GM23338 (cell line): ENCODE results near the gene APCDD1L. TPM values are rescaled to one million over a fixed set of nuclear protein-coding genes. Genes with fewer than 3 reads are reported as not detected.

Experiments used
- ATAC-seq: fragments of 200-7000 bp; cut with Tn5 transposase; 3 replicates; pipeline ENCODE4 v1.9.1; 2020
- DNase-seq: peaks from one replicate; pipeline ENCODE4 v3.0.0-alpha.2; 2015; ENCODE audit warnings: low spot score
- H2AFZ ChIP-seq: fragments of 200-600 bp; sonication (generic); 2 replicates; pipeline ENCODE4 v1.8.0; 2016; ENCODE audit warnings: antibody characterized with exemption, mild to moderate bottlenecking, moderate library complexity
- H3F3A ChIP-seq: fragments of 200-600 bp; sonication (generic); replicated peaks from 2 replicates; pipeline ENCODE4 v1.8.0; 2017; ENCODE audit warnings: antibody characterized with exemption, mixed run types, low read depth
- H3K27ac ChIP-seq: fragments of 200-600 bp; sonication (generic); 2 replicates; pipeline ENCODE4 v1.6.1; 2016; ENCODE audit warnings: low read depth
- H3K27me3 ChIP-seq: fragments of 200-600 bp; sonication (generic); 2 replicates; pipeline ENCODE4 v1.8.0; 2016; ENCODE audit warnings: mild to moderate bottlenecking, mixed run types, moderate library complexity; ENCODE audit not compliant: insufficient read depth
- H3K36me3 ChIP-seq: fragments of 200-600 bp; sonication (generic); 2 replicates; pipeline ENCODE4 v1.8.0; 2016; ENCODE audit warnings: mild to moderate bottlenecking; ENCODE audit not compliant: insufficient read depth
- H3K4me1 ChIP-seq: fragments of 200-600 bp; sonication (generic); 2 replicates; pipeline ENCODE4 v1.8.0; 2016; ENCODE audit warnings: mild to moderate bottlenecking, moderate library complexity; ENCODE audit not compliant: insufficient read depth
- H3K4me2 ChIP-seq: fragments of 200-600 bp; sonication (generic); 2 replicates; pipeline ENCODE4 v1.7.1; 2017; ENCODE audit warnings: mixed run types
- H3K4me3 ChIP-seq: fragments of 200-600 bp; sonication (generic); 2 replicates; pipeline ENCODE4 v1.6.1; 2016; ENCODE audit warnings: mixed run types
- H3K79me2 ChIP-seq: fragments of 200-600 bp; sonication (generic); replicated peaks from 2 replicates; pipeline ENCODE4 v1.8.0; 2017; ENCODE audit warnings: mild to moderate bottlenecking; ENCODE audit not compliant: insufficient read depth
- H3K9me2 ChIP-seq: fragments of 200-600 bp; sonication (generic); 2 replicates; pipeline ENCODE4 v1.8.0; 2017; ENCODE audit not compliant: insufficient read depth
- H4K20me1 ChIP-seq: fragments of 200-600 bp; sonication (generic); replicated peaks from 2 replicates; pipeline ENCODE4 v1.8.0; 2017; ENCODE audit warnings: mild to moderate bottlenecking; ENCODE audit not compliant: insufficient read depth
- H3K27ac Mint-ChIP-seq: 2 replicates; pipeline ENCODE4 v1.8.0; 2020; ENCODE audit warnings: inconsistent platforms, mild to moderate bottlenecking, moderate library complexity, mixed read lengths
- H3K27me3 Mint-ChIP-seq: 3 replicates; pipeline ENCODE4 v1.8.0; 2022; ENCODE audit warnings: low read depth, mild to moderate bottlenecking, moderate library complexity, mixed read lengths, inconsistent platforms; ENCODE audit not compliant: insufficient read depth, poor library complexity
- H3K36me3 Mint-ChIP-seq: 3 replicates; pipeline ENCODE4 v1.8.0; 2021; ENCODE audit warnings: low read depth, mild to moderate bottlenecking, inconsistent platforms, moderate library complexity, mixed read lengths
- H3K4me1 Mint-ChIP-seq: 3 replicates; pipeline ENCODE4 v1.8.0; 2020; ENCODE audit warnings: mild to moderate bottlenecking, inconsistent platforms, mixed read lengths
- H3K4me3 Mint-ChIP-seq: 3 replicates; pipeline ENCODE4 v1.8.0; 2021; ENCODE audit warnings: moderate library complexity, mild to moderate bottlenecking, inconsistent platforms, mixed read lengths
- H3K9me3 Mint-ChIP-seq: 3 replicates; pipeline ENCODE4 v1.8.0; 2020; ENCODE audit warnings: moderate library complexity, mild to moderate bottlenecking, inconsistent platforms, mixed read lengths
- CREB1 ChIP-seq: fragments of 250-450 bp; sonication (Bioruptor Pico); IDR thresholded peaks from 2 replicates; pipeline ENCODE4 v1.5.0; 2020; ENCODE audit warnings: low read depth, mild to moderate bottlenecking, moderate library complexity
- EZH2phosphoT487 ChIP-seq: fragments of 200-600 bp; sonication (generic); IDR thresholded peaks from one replicate; pipeline ENCODE4 v1.8.1; 2018; ENCODE audit warnings: antibody characterized with exemption; ENCODE audit not compliant: unreplicated experiment
- JUNB ChIP-seq: IDR thresholded peaks from one replicate; pipeline ENCODE4 v1.6.1; 2016; ENCODE audit warnings: antibody characterized with exemption; ENCODE audit not compliant: unreplicated experiment
- NANOG ChIP-seq: IDR thresholded peaks from 2 replicates; pipeline ENCODE4 v1.6.1; 2016; ENCODE audit warnings: antibody characterized with exemption, borderline replicate concordance
- POLR2AphosphoS5 ChIP-seq: IDR thresholded peaks from 2 replicates; pipeline ENCODE4 v1.6.1; 2016; ENCODE audit warnings: antibody characterized with exemption, low read depth
- ZNF331 ChIP-seq: fragments of 250-450 bp; sonication (Bioruptor Pico); IDR thresholded peaks from 2 replicates; pipeline ENCODE4 v1.5.0; 2020; ENCODE audit warnings: low read depth, mild to moderate bottlenecking, moderate library complexity
- polyA plus RNA-seq: library from polyadenylated mRNA; unstranded; fragments of >200 nt; fragmentation: Nextera tagmentation; extraction: Ambion mirVana; gene quantifications from 2 replicates; pipeline ENCODE4 v1.2.1, GENCODE V29; 2016
- total RNA-seq: library from RNA; depleted of rRNA; stranded (reverse); fragments of >200 nt; shearing (Covaris generic); gene quantifications from 2 replicates; pipeline ENCODE4 v1.2.3, GENCODE V29; 2014
- TF ChIP-seq, protein P1 (sequence below): IDR thresholded peaks from one replicate; pipeline ENCODE4 v1.6.1; 2018; ENCODE audit warnings: antibody characterized with exemption; ENCODE audit not compliant: unreplicated experiment

Gene APCDD1L
- total and polyA plus RNA-seq, 2 experiments from 2014 or later: 1.8 to 4.6 TPM

DNA sequence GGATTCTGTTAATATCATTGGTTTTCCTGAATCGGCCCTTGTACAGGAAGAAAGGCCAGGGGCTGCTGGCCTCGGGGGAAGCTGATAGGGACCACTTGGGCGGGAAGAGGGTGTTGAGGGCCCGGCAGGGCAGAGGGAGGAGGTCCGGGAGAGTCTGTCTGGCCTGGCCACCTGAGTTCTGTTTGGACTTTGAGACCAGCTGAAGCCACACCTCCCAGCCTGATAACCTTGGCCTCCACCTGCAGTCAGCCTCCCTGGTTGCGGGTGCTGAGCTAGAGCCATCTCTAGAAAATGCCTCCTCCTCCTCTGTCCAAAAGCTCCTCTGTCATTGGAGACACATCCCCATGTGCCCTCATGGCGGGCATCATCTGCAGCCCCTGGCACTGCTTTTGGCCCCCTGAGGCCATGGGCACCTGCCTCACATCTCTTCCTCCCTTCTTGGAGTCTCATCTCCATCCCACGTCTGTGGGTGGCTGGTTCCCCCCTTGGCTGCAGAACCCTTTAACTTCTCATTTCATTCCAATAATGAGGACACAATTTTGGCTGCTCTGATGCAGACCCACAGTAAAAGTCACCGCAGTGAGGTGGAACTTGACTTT, 16.6 kb downstream of the APCDD1L start (continued):
- TF ChIP-seq, protein P1, sequence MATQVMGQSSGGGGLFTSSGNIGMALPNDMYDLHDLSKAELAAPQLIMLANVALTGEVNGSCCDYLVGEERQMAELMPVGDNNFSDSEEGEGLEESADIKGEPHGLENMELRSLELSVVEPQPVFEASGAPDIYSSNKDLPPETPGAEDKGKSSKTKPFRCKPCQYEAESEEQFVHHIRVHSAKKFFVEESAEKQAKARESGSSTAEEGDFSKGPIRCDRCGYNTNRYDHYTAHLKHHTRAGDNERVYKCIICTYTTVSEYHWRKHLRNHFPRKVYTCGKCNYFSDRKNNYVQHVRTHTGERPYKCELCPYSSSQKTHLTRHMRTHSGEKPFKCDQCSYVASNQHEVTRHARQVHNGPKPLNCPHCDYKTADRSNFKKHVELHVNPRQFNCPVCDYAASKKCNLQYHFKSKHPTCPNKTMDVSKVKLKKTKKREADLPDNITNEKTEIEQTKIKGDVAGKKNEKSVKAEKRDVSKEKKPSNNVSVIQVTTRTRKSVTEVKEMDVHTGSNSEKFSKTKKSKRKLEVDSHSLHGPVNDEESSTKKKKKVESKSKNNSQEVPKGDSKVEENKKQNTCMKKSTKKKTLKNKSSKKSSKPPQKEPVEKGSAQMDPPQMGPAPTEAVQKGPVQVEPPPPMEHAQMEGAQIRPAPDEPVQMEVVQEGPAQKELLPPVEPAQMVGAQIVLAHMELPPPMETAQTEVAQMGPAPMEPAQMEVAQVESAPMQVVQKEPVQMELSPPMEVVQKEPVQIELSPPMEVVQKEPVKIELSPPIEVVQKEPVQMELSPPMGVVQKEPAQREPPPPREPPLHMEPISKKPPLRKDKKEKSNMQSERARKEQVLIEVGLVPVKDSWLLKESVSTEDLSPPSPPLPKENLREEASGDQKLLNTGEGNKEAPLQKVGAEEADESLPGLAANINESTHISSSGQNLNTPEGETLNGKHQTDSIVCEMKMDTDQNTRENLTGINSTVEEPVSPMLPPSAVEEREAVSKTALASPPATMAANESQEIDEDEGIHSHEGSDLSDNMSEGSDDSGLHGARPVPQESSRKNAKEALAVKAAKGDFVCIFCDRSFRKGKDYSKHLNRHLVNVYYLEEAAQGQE: no peak
- no peak for TF ChIP-seq POLR2AphosphoS5

DNA sequence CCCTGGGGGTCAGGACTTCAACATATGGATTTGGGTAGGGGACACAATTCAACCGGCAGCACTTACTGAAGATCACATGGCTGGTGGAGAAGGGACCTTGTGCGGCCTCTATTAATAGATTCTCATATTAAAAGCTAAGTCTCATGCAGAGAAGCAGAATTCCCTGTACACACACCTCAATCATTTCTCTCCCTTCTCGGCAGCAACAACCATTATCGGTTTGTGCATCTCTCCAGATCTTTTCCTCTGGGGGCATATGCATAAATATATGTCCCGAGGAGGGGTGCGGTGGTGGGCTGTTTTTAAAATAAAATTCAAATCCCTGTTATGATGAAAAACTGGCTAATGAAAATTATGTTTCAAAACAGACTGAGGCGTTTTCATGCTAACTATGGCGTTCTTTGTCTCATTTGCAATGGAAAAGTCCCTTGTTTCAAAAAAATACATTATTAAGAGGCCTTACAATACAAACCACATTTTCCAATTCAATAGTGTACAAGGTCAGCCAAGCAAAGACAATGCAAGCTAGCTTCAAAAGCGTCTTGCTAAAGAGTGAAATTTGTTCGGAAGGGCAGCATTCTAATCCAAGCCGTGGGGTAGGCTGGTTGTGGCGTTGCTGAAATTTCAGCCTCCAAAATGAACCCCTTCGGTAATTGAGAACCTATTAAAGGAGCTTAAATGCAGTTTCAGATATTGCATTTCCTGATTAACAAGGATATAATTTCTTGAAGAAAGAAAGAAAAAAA, 17.3 kb downstream of the APCDD1L start:
- ATAC-seq: no peak
- Histone ChIP-seq H3K79me2 (no peaks in the 10 kb centered on the region), H2AFZ (no peak overlapping the region), H3K4me3 (no peak overlapping the region), H3K4me1 (no peaks in the 10 kb centered on the region), H3K4me2 (no peak overlapping the region), H3K9me2 (no peaks in the 10 kb centered on the region), H3K36me3 (no peaks in the 10 kb centered on the region), H3K27ac (no peak overlapping the region), H3K27me3 (no peaks in the 10 kb centered on the region), H3F3A (0 out of 2 replicates have a peak, but pooled peaks cover 2% of the 10 kb centered on the region), H4K20me1 (no peaks in the 10 kb centered on the region)
- Mint-ChIP-seq H3K27ac (no peak overlapping the region), H3K9me3 (peaks cover 23% of the 10 kb centered on the region), H3K4me3 (no peak overlapping the region), H3K4me1 (no peaks in the 10 kb centered on the region), H3K27me3 (peaks cover 6% of the 10 kb centered on the region), H3K36me3 (peaks cover 9% of the 10 kb centered on the region; the same call in 2 of the 3 replicates)
- DNase-seq: no peak
- TF ChIP-seq NANOG: no peak
- no peak for TF ChIP-seq POLR2AphosphoS5
- no peak for TF ChIP-seq CREB1 (CRISPR knock-in tag)
- no peak for TF ChIP-seq ZNF331
- no peak for TF ChIP-seq JUNB

DNA sequence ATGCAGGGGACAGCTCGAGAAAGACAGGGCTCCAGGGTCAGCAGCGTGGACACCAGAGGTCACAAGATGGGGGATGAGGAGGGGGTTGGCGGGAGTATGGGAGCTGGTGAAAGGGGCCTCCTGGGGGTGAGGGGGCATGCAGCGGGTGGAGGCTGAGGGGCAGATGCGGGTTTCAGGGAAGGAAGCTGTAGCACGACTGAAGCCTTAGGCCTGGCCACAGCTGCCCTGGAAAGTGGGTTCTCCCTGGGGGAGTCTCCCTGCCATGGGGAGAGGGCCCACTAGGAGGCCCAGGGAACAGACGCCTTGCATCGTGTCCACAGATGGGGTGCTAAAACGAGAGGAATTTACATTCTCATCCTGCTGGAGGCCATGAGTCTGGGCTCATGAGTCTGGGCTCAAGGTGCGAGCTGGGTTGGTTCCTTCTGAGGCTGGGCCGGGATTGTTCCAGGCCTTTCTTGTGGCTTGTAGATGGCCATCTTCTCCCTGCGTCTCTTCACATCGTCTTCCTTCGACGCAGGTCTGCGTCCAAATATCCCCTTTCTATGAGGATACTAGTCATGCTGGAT, 18.0 kb downstream of the APCDD1L start:
- Mint-ChIP-seq H3K27me3 (peaks cover 3% of the 10 kb centered on the region), H3K4me3 (no peak overlapping the region), H3K36me3 (peaks cover 9% of the 10 kb centered on the region; the same call in 2 of the 3 replicates), H3K27ac (no peak overlapping the region), H3K9me3 (peaks cover 18% of the 10 kb centered on the region), H3K4me1 (peaks cover under 1% of the 10 kb centered on the region; the same call in 1 of the 3 replicates)
- H3K4me3 ChIP-seq: no peak overlapping the region
- no peaks in the 10 kb centered on the region for H3K9me2 ChIP-seq
- H3K36me3 ChIP-seq: no peaks in the 10 kb centered on the region
- ATAC-seq: no peak
- H2AFZ ChIP-seq: no peak overlapping the region
- 0 out of 2 replicates have a peak, but pooled peaks cover 4% of the 10 kb centered on the region for H3F3A ChIP-seq
- no peaks in the 10 kb centered on the region for H3K4me1 ChIP-seq
- no peaks in the 10 kb centered on the region for H3K27me3 ChIP-seq
- H3K27ac ChIP-seq: no peak overlapping the region
- DNase-seq: no peak
- H3K4me2 ChIP-seq: no peak overlapping the region
- H4K20me1 ChIP-seq: no peaks in the 10 kb centered on the region
- no peaks in the 10 kb centered on the region for H3K79me2 ChIP-seq
- no peak for TF ChIP-seq EZH2phosphoT487
- TF ChIP-seq POLR2AphosphoS5: no peak
- TF ChIP-seq, protein P1: no peak
